ENCODE measurements around the gene BCAS4. TPM values are rescaled to one million over a fixed set of nuclear protein-coding genes. Genes with fewer than 3 reads are reported as not detected.

Gene BCAS4
- total RNA-seq, 2 experiments from 2014 or later = 7.4 to 10.6 TPM

- ChIA-PET CTCF (interaction anchor here (0.6 to 1.7 kb wide), 3 partner anchors 12 to 123 kb away, joined by 3 to 7 read pairs (median 4); partner anchors contain the start of gene BCAS4), POLR2A (no interaction called here)
- Mint-ChIP-seq H3K27ac (peak overlapping the region; percentile 62), H3K9me3 (no peaks in the 10 kb centered on the region), H3K4me3 (no peak overlapping the region), H3K4me1 (peaks cover 25% of the 10 kb centered on the region), H3K36me3 (ENCODE audit: low read depth) (peaks cover 2% of the 10 kb centered on the region), H3K27me3 (no peaks in the 10 kb centered on the region)
- no peak for DNase-seq
These were observed 11.4 kb downstream of the BCAS4 start for GRCh38 chr20:50806126-50806768.

DNA sequence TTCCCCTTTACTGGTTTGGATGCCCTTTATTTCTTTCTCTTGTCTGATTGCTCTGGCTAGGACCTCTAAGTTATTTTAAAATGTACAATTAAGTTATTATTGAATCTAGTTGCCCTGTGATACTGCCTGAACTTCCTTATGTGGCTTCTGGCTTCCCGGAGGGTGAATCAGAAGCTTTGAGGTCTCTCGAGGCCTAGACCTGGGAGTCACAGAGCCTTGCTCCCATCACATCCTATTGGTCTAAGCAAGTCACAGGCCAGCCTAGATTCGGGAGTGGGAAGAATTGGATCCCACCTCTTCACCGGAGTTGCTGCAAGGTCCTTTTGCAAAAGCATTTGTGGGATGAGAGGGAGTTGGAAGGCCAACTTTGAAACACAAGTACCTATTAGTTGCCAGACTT, 15.2 kb downstream of the BCAS4 start:
- Mint-ChIP-seq H3K27me3 (no peaks in the 10 kb centered on the region), H3K4me3 (no peak overlapping the region), H3K4me1 (peaks cover 24% of the 10 kb centered on the region), H3K9me3 (no peaks in the 10 kb centered on the region), H3K27ac (no peak overlapping the region), H3K36me3 (ENCODE audit: low read depth) (peaks cover 2% of the 10 kb centered on the region)
- POLR2A ChIA-PET = no interaction called here
- no peak for DNase-seq
- CTCF ChIA-PET = interaction anchor here (1.2 kb wide), 1 partner anchor 15 kb away, joined by 4 read pairs; the partner anchor contains the start of gene BCAS4

- no peak overlapping the region for H3K4me3 Mint-ChIP-seq
- H3K9me3 Mint-ChIP-seq = no peaks in the 10 kb centered on the region
- no peak overlapping the region for H3K27ac Mint-ChIP-seq
- ChIA-PET CTCF (interaction anchor here (0.6 to 1.0 kb wide), 2 partner anchors 16 to 73 kb away, joined by 3 to 4 read pairs; partner anchors contain the start of gene BCAS4), POLR2A (no interaction called here)
- DNase-seq = no peak
- peaks cover 3% of the 10 kb centered on the region for H3K36me3 Mint-ChIP-seq (ENCODE audit: low read depth)
- H3K27me3 Mint-ChIP-seq = no peaks in the 10 kb centered on the region
- H3K4me1 Mint-ChIP-seq = peaks cover 25% of the 10 kb centered on the region
These were observed 16.0 kb downstream of the BCAS4 start for GRCh38 chr20:50810842-50811241.

GRCh38 chr20:50813101-50813643, 18.3 kb downstream of the BCAS4 start:
- Mint-ChIP-seq H3K4me3 (no peak overlapping the region), H3K36me3 (ENCODE audit: low read depth) (peaks cover 7% of the 10 kb centered on the region), H3K4me1 (peaks cover 39% of the 10 kb centered on the region), H3K27me3 (no peaks in the 10 kb centered on the region), H3K27ac (peak overlapping the region; percentile 0), H3K9me3 (no peaks in the 10 kb centered on the region)
- ChIA-PET CTCF (interaction anchor here (0.7 to 1.8 kb wide), 3 partner anchors 13 to 748 kb away, joined by 3 to 7 read pairs (median 3); partner anchors contain the start of gene BCAS4), POLR2A (no interaction called here)
- no peak for DNase-seq

DNA sequence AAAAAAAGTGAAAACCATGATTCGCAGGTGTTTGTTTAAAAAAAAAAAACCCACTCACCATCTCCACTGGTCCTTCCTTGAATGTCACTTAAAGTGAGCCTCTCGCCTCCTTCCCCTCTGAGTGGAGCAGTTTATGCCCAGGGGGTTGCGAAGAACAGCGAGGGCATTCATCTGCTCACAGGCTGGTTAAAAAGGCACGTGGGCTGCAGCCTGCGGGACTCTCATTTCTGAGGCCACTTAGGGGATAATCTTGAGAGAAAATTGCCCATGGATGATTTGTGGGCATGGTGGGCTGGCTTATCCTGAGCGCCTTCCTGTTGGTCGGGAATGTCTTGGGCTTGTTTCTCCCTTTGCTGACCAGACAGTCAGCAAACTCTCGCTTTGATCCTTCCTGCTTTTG, 18.9 kb downstream of the BCAS4 start:
- ChIA-PET POLR2A (no interaction called here), CTCF (interaction anchor here (0.7 to 2.8 kb wide), 4 partner anchors 13 to 747 kb away, joined by 3 to 12 read pairs (median 5); partner anchors contain the start of gene BCAS4)
- H3K4me3 Mint-ChIP-seq = no peak overlapping the region
- peaks cover 43% of the 10 kb centered on the region for H3K4me1 Mint-ChIP-seq
- DNase-seq = no peak
- H3K36me3 Mint-ChIP-seq (ENCODE audit: low read depth) = peaks cover 9% of the 10 kb centered on the region
- no peaks in the 10 kb centered on the region for H3K27me3 Mint-ChIP-seq
- peaks cover 3% of the 10 kb centered on the region for H3K9me3 Mint-ChIP-seq
- H3K27ac Mint-ChIP-seq = no peak overlapping the region

- Mint-ChIP-seq H3K9me3 (peaks cover 3% of the 10 kb centered on the region), H3K4me1 (peaks cover 45% of the 10 kb centered on the region), H3K27me3 (no peaks in the 10 kb centered on the region), H3K27ac (peak overlapping the region; percentile 81), H3K4me3 (no peak overlapping the region), H3K36me3 (ENCODE audit: low read depth) (peaks cover 13% of the 10 kb centered on the region)
- ChIA-PET CTCF (interaction anchor here (0.6 to 2.8 kb wide), 2 partner anchors 20 to 21 kb away, joined by 6 to 12 read pairs; partner anchors contain the start of gene BCAS4), POLR2A (no interaction called here)
- DNase-seq = no peak
These were observed 19.7 kb downstream of the BCAS4 start for GRCh38 chr20:50814438-50815161.

GRCh38 chr20:50815162-50815989, 20.5 kb downstream of the BCAS4 start:
- no peaks in the 10 kb centered on the region for H3K27me3 Mint-ChIP-seq
- peaks cover 18% of the 10 kb centered on the region for H3K36me3 Mint-ChIP-seq (ENCODE audit: low read depth)
- peak overlapping the region; percentile 51 for H3K4me3 Mint-ChIP-seq
- ChIA-PET CTCF (interaction anchor here (0.6 to 2.8 kb wide), 3 partner anchors 21 to 114 kb away, joined by 3 to 12 read pairs (median 6); partner anchors contain the start of gene BCAS4), POLR2A (no interaction called here)
- peaks cover 52% of the 10 kb centered on the region for H3K4me1 Mint-ChIP-seq
- peak; percentile 17 for DNase-seq
- peak overlapping the region; percentile 81 for H3K27ac Mint-ChIP-seq
- H3K9me3 Mint-ChIP-seq = peaks cover 3% of the 10 kb centered on the region

DNA sequence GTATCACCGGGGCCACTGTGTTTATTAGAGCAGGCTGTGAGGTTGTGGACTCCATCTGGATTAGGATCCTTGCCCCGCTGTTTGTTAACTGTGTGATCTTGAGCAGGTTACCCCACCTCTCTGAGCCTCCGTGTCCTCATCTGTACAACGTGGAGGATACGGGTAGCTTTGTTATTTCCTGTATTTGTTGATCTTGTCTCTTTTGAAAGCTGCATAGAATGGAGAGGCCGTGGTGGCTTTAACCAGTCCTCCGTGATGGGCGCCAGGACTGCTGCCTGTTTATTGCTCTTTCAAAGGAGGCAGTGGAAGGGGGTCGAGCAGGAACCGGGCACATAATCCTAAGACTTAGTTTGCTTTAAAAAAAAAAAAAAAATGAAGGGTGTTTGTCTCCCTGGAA, 22.9 kb downstream of the BCAS4 start:
- peak; percentile 14 for DNase-seq
- peak overlapping the region; percentile 97 for H3K27ac Mint-ChIP-seq
- H3K27me3 Mint-ChIP-seq = no peaks in the 10 kb centered on the region
- peaks cover 59% of the 10 kb centered on the region for H3K4me1 Mint-ChIP-seq
- peaks cover 3% of the 10 kb centered on the region for H3K9me3 Mint-ChIP-seq
- H3K36me3 Mint-ChIP-seq (ENCODE audit: low read depth) = peaks cover 18% of the 10 kb centered on the region
- peak overlapping the region; percentile 61 for H3K4me3 Mint-ChIP-seq
- CTCF ChIA-PET = interaction anchor here (1.0 to 3.0 kb wide), 8 partner anchors 14 to 141 kb away, joined by 3 to 18 read pairs (median 6); partner anchors contain the start of genes ADNP, BCAS4, DPM1 and MOCS3
- POLR2A ChIA-PET = no interaction called here

DNA sequence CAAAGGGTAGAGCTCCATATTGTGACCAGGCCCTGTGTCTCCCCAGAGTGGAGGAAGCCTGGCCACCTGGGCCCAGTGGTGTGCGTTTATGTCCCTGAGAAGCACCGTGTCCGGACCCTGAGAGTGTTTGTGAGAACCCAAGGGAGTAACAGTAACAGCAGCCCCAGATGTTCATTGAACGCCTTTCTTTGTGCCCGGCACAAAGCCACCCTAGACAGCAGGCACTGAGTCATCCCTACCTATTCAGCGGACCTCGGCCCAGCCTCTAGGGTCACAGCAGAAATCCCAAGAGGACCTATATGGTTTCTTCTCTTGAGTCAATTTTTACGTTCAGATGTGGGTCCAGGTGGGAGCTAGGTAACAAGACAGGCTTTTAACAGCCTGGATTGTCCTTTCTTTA, 24.5 kb downstream of the BCAS4 start:
- Mint-ChIP-seq H3K27me3 (no peaks in the 10 kb centered on the region), H3K4me1 (peaks cover 56% of the 10 kb centered on the region)

GRCh38 chr20:50820515-50821256, 25.8 kb downstream of the BCAS4 start:
- H3K9me3 Mint-ChIP-seq = peaks cover 3% of the 10 kb centered on the region
- no peak overlapping the region for H3K27ac Mint-ChIP-seq
- ChIA-PET CTCF (interaction anchor here (1.2 to 2.0 kb wide), 2 partner anchors 11 to 26 kb away, joined by 4 to 6 read pairs; partner anchors contain the start of gene BCAS4), POLR2A (no interaction called here)
- no peak overlapping the region for H3K4me3 Mint-ChIP-seq
- H3K36me3 Mint-ChIP-seq (ENCODE audit: low read depth) = peaks cover 18% of the 10 kb centered on the region
- peaks cover 44% of the 10 kb centered on the region for H3K4me1 Mint-ChIP-seq
- no peaks in the 10 kb centered on the region for H3K27me3 Mint-ChIP-seq
- DNase-seq = no peak

More for the DNA sequence above, 24.5 kb downstream of the BCAS4 start:
- peak overlapping the region; percentile 66 for H3K27ac Mint-ChIP-seq
- H3K4me3 Mint-ChIP-seq = no peak overlapping the region
- ChIA-PET CTCF (interaction anchor here (0.9 to 3.0 kb wide), 10 partner anchors 8 to 139 kb away, joined by 3 to 18 read pairs (median 5); partner anchors contain the start of genes ADNP, BCAS4, DPM1 and MOCS3), POLR2A (no interaction called here)
- no peak for DNase-seq
- peaks cover 3% of the 10 kb centered on the region for H3K9me3 Mint-ChIP-seq
- peaks cover 18% of the 10 kb centered on the region for H3K36me3 Mint-ChIP-seq (ENCODE audit: low read depth)

- Mint-ChIP-seq H3K36me3 (ENCODE audit: low read depth) (peaks cover 17% of the 10 kb centered on the region), H3K9me3 (peaks cover 3% of the 10 kb centered on the region), H3K27me3 (no peaks in the 10 kb centered on the region), H3K4me3 (no peak overlapping the region), H3K4me1 (peaks cover 37% of the 10 kb centered on the region), H3K27ac (no peak overlapping the region)
- CTCF ChIA-PET = interaction anchor here (1.2 to 2.0 kb wide), 3 partner anchors 10 to 108 kb away, joined by 4 to 6 read pairs (median 6); partner anchors contain the start of gene BCAS4
- POLR2A ChIA-PET = no interaction called here
- DNase-seq = no peak
These were observed 26.5 kb downstream of the BCAS4 start for GRCh38 chr20:50821257-50821921.

Data from activated CD4-positive, alpha-beta T cell treated with anti-CD3 and anti-CD28 coated beads, Interleukin-2, amount 10 ng/mL, durations not matched to agents 7 days and 5 days (primary cell).